NOMO-1 treated with DMSO at 0.1 percent for 48 hours (cell line): ENCODE data around the gene N4BP2.
A peak's percentile ranks its signal among the peaks of the same experiment; 100 is the strongest.
"Not testable (repeated sequence)": the region's sequence is repeated elsewhere in the genome, so short reads cannot be mapped to it uniquely, and the experiment has no call there.

Source experiments
- DNase-seq: peaks from one replicate; lab custom pipeline; 2025; ENCODE audit not compliant: unreplicated experiment; lab: John Stamatoyannopoulos, UW

The N4BP2 gene

GRCh38 chr4:40086421-40086820 is 29.8 kb downstream of the N4BP2 start:
- no peak for DNase-seq

DNA sequence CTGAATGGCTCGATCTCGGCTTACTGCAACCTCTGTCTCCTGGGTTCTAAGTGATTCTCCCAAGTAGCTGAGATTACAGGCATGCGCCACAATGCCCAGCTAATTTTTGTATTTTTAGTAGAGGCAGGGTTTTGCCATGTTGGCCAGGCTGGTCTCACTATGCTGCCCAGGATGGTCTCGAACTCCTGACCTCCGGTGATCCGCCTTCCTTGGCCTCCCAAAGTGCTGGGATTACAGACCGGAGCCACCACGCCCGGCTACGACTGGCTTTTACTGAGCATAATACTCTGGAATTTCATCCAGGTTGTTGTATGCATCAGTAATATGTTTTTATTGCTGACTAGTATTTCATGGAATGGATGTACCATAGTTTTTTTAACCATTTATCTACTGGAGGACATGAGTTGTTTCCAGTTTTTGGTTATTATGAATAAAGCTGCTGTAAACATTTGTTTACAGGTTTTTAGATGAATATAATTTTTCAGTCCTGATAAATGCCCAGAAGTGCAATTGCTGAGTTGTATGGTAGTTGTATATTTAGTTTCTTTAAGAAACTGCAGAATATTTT is 31.2 kb downstream of the N4BP2 start:
- no peak for DNase-seq

- DNase-seq, result not testable (repeated sequence)
These were observed 36.8 kb downstream of the N4BP2 start for GRCh38 chr4:40093400-40093799.

DNA sequence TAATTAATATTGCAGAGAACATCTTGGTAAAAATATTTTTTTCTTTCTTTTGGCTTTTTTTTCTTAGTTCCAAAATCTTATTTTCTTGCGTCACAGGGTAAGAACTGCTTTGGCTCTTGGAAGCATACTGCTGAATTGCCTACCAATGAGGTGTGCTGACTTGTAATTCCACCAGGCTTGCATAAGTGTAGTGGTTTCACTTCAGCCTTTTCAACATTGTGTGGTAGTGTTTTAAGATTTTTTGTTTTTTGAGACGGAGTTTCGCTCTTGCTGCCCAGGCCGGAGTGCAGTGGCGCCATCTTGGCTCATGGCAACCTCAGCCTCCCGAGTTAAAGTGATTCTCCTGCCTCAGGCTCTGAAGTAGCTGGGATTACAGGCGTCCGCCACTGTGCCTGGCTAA is 42.4 kb downstream of the N4BP2 start:
- peak; percentile 69 for DNase-seq

GRCh38 chr4:40107150-40107549 is 50.5 kb downstream of the N4BP2 start:
- not testable (repeated sequence) for DNase-seq

DNA sequence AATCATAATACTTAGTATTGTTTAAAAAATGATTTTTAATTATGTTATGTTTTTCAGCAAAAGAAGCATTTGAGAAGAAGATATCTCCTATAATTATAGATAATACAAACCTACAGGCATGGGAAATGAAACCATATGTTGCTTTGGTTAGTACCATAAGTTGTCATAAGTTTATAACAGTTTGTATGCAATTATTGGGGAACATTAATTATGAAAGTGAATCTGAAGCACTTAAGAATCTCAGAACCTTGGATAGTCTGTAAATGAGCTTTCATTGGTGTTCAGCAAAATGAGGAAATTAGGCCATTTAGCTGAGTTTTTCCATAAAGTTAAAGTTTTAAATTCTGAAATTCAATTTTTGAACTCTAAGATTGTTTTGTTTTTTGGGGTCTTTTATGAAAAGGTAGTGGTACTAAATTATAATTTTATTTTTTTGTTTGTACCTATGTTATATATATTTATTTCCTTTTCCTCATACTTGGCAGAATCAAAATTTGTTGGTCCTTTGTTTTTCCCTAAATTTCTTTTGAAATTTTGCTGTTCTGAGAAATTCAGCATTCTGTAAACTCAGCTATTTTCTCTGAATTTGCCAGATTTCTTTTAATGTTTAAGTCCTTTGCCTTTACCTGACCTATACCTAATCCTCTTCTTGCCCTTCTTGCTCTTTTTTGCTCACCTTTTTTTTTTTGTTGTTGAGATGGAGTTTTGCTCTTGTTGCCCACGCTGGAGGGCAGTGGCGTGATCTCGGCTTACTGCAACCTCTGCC is 55.6 kb downstream of the N4BP2 start:
- no peak for DNase-seq

- peak; percentile 69 for DNase-seq
These were observed 57.6 kb downstream of the N4BP2 start for GRCh38 chr4:40114206-40114605.

- no peak for DNase-seq
These were observed 62.2 kb downstream of the N4BP2 start for GRCh38 chr4:40118861-40119260.

- no peak for DNase-seq
These were observed 62.7 kb downstream of the N4BP2 start for GRCh38 chr4:40119344-40119743.

- peak; percentile 80 for DNase-seq
These were observed 64.9 kb downstream of the N4BP2 start for GRCh38 chr4:40121515-40121914.

GRCh38 chr4:40122941-40123340 is 66.3 kb downstream of the N4BP2 start:
- DNase-seq, result no peak

DNA sequence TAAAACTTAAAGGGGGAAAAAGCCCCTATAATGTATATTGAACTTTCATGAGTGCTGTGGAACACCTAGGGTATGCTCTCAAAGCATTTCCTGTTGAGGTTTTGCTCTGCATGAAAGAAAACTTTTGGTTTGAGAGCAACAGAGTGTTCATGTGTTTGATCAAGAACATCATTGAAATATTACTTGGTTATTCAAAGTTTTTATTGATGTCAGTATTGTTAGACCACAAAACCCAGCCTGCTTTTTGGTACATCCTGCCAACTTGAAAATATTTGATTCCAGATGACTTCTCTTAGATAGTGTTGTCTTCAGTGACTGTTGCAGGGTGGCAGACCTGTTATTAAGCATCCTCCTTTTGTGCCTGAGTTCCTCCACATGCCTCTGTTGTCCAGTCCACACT is 68.0 kb downstream of the N4BP2 start:
- no peak for DNase-seq

- DNase-seq, result no peak
These were observed 73.9 kb downstream of the N4BP2 start for GRCh38 chr4:40130401-40131036.

DNA sequence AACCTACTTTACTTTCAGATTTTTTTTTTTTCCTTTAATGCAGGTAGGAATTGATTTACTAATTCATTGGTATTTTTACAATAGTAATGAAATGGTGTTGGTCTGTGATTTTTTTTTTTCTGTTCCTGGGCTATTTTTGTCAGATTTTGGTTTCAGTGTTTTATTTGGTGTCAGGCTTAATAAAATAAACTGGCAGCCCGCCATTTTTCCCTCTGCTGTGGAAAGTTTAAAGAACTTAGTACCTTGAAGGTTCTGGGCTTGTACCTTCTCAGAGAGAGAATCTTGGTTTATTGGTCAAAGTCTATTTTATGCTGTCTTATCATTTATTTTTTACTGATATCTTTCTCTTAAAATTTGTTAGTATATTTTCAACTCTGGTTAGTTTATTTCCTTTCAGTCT is 76.2 kb downstream of the N4BP2 start:
- DNase-seq, result no peak

DNA sequence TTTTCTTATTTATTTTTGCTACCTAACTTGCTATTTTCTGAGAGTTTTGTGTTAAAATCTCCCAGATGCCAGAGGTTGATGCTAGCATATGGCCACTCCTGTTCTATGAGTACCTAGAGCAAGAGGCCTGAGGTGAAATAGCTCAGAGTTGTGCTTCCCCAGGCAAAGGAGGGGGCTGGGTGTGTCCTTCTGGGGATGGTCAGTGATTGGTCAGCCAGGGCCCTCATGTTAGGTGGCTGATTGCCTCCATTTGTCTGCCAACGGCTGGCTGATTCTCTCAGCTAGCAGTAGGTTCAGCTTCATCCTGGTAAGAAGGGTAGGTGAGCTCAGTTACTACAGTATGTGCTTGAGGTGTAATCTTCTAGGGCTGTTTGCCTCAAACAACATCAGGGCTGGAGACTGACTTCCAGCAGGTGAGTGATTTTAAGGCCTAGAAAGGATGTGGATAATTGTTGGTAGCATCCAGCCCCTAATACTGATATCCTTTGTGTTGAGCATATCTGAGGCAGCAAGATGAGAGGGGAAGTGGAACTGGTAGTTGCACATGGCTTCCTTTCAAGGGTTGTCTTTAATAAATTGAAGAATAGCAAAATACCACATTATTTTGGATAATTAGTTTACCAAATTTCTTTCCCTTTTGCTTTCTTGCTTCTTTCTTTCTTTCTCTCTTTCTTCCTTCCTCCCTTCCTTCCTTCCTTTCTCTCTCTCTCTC is 77.7 kb downstream of the N4BP2 start:
- no peak for DNase-seq

- not testable (repeated sequence) for DNase-seq
These were observed 79.6 kb downstream of the N4BP2 start for GRCh38 chr4:40136202-40136601.

- no peak for DNase-seq
These were observed 83.5 kb downstream of the N4BP2 start for GRCh38 chr4:40140196-40140595.

GRCh38 chr4:40140597-40140996 is 83.9 kb downstream of the N4BP2 start:
- not testable (repeated sequence) for DNase-seq

DNA sequence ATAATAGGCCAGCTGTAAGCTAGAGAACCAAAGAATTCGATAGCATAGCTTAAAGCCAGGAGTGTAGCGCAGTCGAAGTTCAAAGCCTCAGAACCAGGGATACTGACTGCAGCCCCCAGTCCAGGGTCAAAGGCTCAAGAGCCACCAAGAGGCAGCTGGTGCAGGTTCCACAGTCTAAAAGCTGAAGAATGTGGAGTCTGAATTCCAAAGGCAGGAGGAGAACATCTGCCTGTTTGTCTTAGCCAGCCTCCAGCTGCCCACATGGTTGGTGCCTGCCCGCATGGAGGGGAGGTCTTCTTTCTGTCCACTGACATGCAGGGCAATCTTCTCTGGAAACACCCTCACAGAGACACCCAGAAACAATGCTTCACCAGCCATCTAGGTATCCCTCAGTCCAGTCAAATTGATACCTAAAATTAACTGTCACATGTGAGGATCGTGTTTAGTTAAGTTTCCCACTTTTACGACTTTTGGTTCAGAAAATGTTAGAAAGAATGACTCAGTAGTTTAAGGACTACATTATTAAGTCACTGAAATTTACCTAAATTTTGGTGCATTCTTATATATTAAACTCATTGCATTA is 87.4 kb downstream of the N4BP2 start:
- DNase-seq, result no peak

- no peak for DNase-seq
These were observed 88.1 kb downstream of the N4BP2 start for GRCh38 chr4:40144716-40145115.

GRCh38 chr4:40147490-40147889 is 90.8 kb downstream of the N4BP2 start:
- DNase-seq, result not testable (repeated sequence)
